CD4-positive, alpha-beta T cell treated with Interleukin-17A for 4 hours (primary cell): Measurements from ENCODE around the gene MYH9.

Experiments used
- DNase-seq: peaks from one replicate; pipeline ENCODE4 v3.0.0-alpha.2; 2020; ENCODE audit warnings: mixed read lengths

Gene MYH9

GRCh38 chr22:36329254-36330078, 58.3 kb downstream of the MYH9 start:
- DNase-seq: peak; percentile 90

GRCh38 chr22:36328635-36329253, 59.0 kb downstream of the MYH9 start:
- DNase-seq: peak; percentile 55

DNA sequence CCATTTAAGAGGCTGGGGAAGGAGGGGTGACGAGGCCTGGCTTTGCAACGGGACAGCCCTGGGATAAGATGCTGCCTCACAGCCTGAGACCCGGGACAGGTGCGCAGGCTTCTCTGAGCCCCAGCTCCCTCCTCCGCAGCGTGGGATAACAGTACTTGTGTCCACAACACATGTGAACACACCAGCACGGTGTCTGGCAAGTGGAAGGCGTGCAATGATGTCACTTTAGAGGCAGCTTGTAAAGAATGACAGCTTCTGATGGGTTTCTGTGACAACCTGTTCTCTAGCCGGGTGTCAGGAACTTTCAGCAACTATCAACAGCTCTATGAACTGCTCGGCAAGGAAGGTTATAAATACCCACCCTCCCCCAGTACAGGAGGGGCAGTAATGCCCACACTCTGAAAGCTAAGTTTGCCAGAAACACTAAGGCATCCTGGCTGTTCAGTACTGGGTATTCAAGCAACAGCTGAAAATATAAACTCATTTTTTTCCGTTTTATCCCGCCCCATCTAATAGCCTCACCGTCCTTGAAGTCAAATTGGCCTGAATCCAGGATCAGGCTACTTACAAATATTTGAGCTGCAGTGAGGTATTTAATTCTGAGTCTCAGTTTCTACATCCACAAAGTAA, 59.7 kb downstream of the MYH9 start:
- DNase-seq: no peak

GRCh38 chr22:36326178-36327161, 61.3 kb downstream of the MYH9 start:
- no peak for DNase-seq

GRCh38 chr22:36325154-36326031, 62.4 kb downstream of the MYH9 start:
- DNase-seq: no peak

DNA sequence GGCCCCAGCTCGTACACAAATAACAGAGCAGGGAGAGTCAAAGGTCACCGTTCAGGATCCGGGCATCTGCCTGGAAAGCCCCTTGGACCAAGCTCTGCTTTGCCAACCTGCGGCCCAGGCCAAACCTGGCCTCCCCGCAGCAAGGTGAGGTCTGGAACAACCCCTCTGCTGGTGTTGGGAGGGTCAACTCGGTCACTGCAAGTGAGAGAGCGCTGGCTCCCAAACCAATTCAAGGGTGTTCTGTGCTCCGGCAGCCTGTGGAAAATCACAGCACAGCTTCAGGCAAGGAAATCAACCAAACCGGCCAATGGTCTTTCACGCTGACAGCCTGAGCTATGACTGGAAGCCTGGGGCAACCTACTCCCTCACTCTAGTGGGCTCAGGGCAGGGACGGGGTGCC, 63.4 kb downstream of the MYH9 start:
- no peak for DNase-seq

- no peak for DNase-seq
Measured at GRCh38 chr22:36323855-36324331, 63.9 kb downstream of the MYH9 start.

GRCh38 chr22:36323182-36323854, 64.4 kb downstream of the MYH9 start:
- DNase-seq: no peak

DNA sequence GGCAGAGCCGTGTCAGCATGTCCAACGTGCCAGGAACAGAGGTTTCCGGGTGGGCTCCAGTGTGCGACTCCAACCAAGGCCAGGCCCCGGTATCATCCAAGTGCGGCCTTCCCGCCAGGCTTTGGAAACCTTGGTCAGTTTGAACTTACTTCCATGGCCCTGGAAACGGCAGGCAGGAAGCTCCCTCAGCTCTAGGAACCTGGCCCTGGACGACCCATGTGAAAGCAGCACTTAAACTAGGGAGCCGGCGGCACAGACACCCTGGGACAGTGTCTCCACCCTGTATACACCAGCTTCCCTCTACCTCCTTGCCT, 65.2 kb downstream of the MYH9 start:
- DNase-seq: no peak

DNA sequence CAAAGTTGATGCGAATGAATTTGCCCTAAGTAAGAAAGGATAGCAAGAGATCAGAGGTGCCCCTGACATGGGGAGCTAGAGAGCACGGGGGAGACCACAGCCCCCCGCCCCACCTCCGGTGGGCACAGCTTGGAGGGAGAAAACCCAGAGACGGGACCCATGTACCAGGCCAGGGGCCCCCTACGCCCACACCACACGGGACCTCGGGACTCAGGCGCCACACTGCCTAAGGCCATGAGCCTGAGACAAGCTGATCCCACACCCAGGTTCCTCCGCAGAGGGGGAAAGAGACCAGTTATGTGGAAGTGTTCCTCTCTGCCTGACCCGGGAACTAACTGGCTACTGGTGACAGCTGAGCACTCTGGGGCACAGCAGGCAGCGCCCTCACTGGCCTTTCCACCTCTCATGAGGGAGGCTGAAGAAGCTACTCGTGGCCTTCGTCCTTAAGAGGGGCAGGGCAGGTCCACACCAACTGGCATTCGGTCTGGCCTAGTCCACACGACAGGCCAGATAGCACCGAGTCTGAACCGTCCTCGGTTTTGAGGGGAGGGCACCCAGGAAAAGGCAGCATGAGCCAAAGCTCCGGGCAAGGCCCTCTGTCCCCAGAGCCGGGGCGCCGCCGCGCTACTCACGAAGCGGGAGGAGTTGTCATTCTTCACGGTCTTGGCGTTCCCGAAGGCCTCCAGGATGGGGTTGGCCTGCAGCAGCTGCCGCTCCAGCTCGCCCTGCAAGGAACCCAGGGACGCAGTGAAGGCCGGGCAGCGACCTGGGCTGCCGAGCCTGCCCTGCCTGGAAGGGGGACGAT, 65.8 kb downstream of the MYH9 start:
- no peak for DNase-seq

DNA sequence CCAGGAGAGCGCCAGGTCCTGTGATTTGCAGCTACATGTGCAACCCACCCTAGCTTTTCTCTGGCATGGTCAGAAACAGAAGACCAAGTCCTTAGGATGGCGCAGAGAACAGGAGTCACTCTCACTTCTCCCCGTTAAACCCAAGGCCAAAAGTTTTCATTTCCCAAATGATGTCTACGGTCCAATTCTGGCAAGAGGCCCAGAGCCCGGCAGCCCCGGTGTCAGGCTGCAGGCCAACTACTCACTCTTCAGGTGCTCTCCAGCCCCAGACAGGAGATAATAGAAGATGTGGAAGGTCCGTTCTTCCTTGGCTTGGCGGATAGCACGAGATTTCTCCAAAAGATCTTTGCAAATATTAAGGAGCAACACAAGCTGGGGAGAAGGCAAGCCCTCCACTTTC, 67.2 kb downstream of the MYH9 start:
- no peak for DNase-seq

GRCh38 chr22:36319595-36320497, 67.9 kb downstream of the MYH9 start:
- DNase-seq: no peak

DNA sequence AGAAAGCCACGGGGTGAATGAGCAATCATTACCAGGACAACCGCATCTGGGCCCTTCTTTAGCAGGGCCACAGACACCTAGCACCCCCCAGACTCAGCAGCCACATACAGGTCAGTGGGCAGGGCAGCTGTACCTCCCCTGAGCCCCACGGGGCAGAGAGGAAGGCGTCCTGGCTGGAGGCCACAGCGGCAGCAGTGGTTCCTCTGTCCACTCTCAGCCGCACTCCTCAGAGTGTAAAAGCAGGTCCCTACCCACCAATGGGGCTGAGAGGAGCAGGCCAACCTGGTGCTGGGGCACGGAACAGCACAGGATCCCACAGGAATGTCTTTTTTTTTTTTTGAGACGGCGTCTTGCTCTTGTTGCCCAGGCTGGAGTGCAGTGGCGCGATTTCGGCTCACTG, 69.3 kb downstream of the MYH9 start:
- DNase-seq: no peak

DNA sequence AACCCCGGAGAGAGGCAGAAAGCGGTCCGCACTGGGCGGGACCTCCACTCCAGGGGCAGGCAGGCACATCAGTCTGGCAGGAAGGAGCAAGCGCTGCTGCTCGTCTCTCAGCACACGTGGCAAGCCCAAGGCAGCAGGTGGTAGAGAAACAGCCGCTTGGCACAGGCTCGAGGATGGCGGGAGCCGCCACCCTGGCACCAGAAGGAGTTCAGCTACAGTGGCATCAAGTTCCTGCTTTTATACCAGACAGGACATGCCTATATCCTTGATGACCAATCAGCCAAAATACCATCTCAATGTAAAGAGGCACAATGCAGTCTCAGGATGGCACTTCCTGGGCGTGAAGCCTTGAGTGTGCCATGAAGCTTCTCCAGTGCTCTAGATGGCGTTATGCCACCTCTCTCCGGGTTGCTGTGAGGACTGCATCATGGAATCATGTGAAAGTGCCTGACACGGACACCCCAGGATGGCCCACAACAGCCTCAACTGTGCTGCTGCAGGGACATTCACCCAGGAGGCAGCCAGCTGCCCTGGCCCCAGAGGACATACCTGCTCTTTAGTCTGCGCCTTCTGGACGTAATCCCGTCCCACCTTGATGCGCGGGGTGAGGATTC, 70.0 kb downstream of the MYH9 start:
- no peak for DNase-seq

DNA sequence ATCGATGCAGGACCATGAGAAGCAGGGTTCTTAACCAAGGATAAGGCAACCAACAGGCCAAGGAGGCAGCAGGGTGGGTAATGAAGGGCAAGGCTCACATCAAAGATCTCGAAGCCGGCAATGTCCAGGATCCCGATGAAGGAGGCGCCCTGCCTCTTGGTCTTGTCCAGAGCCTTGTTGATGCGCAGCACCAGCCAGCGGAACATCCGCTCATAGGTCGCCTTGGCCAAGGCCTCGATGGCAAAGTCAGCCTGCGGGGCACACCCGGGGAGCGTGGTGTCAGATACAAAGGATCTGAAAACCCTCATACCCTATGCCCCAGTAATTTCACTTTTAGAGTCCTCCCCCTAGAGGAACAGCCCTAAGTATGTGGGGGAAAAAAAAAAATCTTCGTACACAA, 71.3 kb downstream of the MYH9 start:
- no peak for DNase-seq

GRCh38 chr22:36315325-36315724, 72.4 kb downstream of the MYH9 start:
- no peak for DNase-seq

DNA sequence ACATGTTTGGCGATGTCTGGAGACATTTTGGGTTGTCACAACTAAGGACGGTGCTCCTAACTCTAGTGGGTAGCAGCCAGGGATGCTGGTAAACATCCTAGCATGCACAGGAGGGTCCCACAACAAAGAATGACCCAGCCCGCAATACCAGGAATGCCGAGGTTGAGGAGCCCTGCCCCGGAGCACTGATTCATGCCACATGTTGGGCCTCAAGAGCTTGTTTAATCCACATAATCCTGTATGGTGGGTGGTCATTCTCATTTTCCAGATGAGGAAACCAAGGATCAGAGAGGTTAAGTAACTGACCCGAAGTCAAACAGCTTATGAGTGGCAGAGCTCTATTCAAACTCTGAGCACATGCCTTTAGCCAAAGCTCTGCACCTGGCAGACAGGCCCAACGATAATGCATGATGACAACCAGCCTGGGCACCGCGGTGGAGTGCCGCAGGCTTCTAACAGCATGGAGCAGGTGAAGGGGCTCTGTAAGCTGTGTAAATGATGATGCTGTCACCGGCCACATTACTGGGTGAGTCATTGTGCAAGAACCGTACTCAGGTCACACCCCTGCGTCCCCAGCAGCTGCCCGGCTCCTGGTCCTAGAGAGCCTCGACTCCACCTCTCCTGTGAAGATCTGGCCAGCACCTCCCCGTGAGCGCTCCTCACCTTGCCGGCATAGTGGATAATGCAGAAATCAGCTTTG, 76.2 kb downstream of the MYH9 start:
- no peak for DNase-seq

- DNase-seq: no peak
Measured at GRCh38 chr22:36308880-36309279, 78.9 kb downstream of the MYH9 start.
